T-cell (primary cell): Measurements from ENCODE around the gene ZMYM2. TPM values are rescaled to one million over a fixed set of nuclear protein-coding genes. Genes with fewer than 3 reads are reported as not detected.

Experiments
- ATAC-seq, 4 experiments: fragments of 200-7000 bp in 3 of 4; fragments of 150-1000 bp in 1 of 4; cut with Tn5 transposase; replicated peaks in 1 of 4; 1 replicate in 3 of 4; 2 replicates in 1 of 4; pipeline ENCODE4 v1.10.0; 2021; ENCODE audit warnings: moderate library complexity in 3 of 4, mild to moderate bottlenecking in 2 of 4, moderate number of reproducible peaks in 1 of 4
- CTCF ChIA-PET, 2 donors: fragments of 300-600 bp; sonication (Branson Sonifier 250); formaldehyde crosslinking; loops; one replicate each; lab custom pipeline; 2022; ENCODE audit warnings: antibody characterized with exemption in 2 of 2; lab: Charles Lee
- POLR2A ChIA-PET, 2 donors: fragments of 300-600 bp; sonication (Branson Sonifier 250); formaldehyde crosslinking; loops; one replicate each; lab custom pipeline; 2022; ENCODE audit warnings: antibody characterized with exemption in 2 of 2; lab: Charles Lee
- DNase-seq, 35 experiments: peaks; one replicate each; pipeline versions ENCODE4 v3.0.0 to v3.0.0-alpha.2; 2013 to 2023
- H3K27ac ChIP-seq: one replicate; pipeline ENCODE4 v1.5.1; 2013; ENCODE audit warnings: low read length
- H3K27me3 ChIP-seq, 2 experiments: replicated peaks in 1 of 2; 1 replicate in 1 of 2; 2 replicates in 1 of 2; pipeline versions ENCODE4 v1.6.1 to v1.7.0; 2013; ENCODE audit warnings: low read length in 1 of 2, mixed read lengths in 1 of 2; ENCODE audit not compliant: control insufficient read depth in 2 of 2, insufficient read depth in 2 of 2; ENCODE audit errors: extremely low read depth in 1 of 2
- H3K36me3 ChIP-seq, 2 donors: 1 replicate in 1 of 2; 2 replicates in 1 of 2; pipeline versions ENCODE4 v1.6.1 to v1.7.0; 2013; ENCODE audit warnings: low read length in 1 of 2; ENCODE audit not compliant: control insufficient read depth in 2 of 2, insufficient read depth in 1 of 2; ENCODE audit errors: extremely low read depth in 1 of 2
- H3K4me1 ChIP-seq, 2 experiments: 1 replicate in 1 of 2; 2 replicates in 1 of 2; pipeline versions ENCODE4 v1.6.1 to v1.7.0; 2013; ENCODE audit warnings: low read length in 2 of 2, mixed read lengths in 1 of 2; ENCODE audit not compliant: insufficient read depth in 2 of 2, control insufficient read depth in 1 of 2; ENCODE audit errors: extremely low read depth in 1 of 2
- H3K4me3 ChIP-seq, 2 donors: 1 replicate in 1 of 2; 2 replicates in 1 of 2; pipeline versions ENCODE4 v1.5.1 to v1.7.0; 2013; ENCODE audit warnings: mild to moderate bottlenecking in 2 of 2, low read length in 1 of 2, moderate library complexity in 1 of 2; ENCODE audit not compliant: control insufficient read depth in 1 of 2; ENCODE audit errors: extremely low read depth in 1 of 2
- H3K9me3 ChIP-seq: 2 replicates; pipeline ENCODE4 v1.7.0; 2013
- H3K27ac Mint-ChIP-seq, 2 donors: one replicate each; pipeline ENCODE4 v1.8.0; 2020 to 2021; ENCODE audit warnings: mild to moderate bottlenecking in 2 of 2, mixed read lengths in 2 of 2
- H3K27me3 Mint-ChIP-seq, 2 donors: one replicate each; pipeline ENCODE4 v1.8.0; 2021 to 2022; ENCODE audit warnings: mixed read lengths in 2 of 2
- H3K36me3 Mint-ChIP-seq: one replicate; pipeline ENCODE4 v1.8.0; 2021; ENCODE audit warnings: mixed read lengths
- H3K4me1 Mint-ChIP-seq, 3 donors: one replicate each; pipeline ENCODE4 v1.8.0; 2020 to 2022; ENCODE audit warnings: mixed read lengths in 3 of 3, mild to moderate bottlenecking in 1 of 3
- H3K4me3 Mint-ChIP-seq, 3 donors: one replicate each; pipeline ENCODE4 v1.8.0; 2020 to 2022; ENCODE audit warnings: mild to moderate bottlenecking in 3 of 3, mixed read lengths in 3 of 3, moderate library complexity in 3 of 3
- H3K9me3 Mint-ChIP-seq, 3 donors: one replicate each; pipeline ENCODE4 v1.8.0; 2020 to 2022; ENCODE audit warnings: mixed read lengths in 3 of 3
- WGBS: methylation state at CpG from one replicate; pipeline ENCODE4 v1.1.5; 2013; ENCODE audit warnings: missing lambda C conversion rate; ENCODE audit not compliant: insufficient coverage; 5-methylcytosine and 5-hydroxymethylcytosine counted together
- total RNA-seq, 35 experiments: library from RNA in 6 of 35; stranded (reverse) in 6 of 35; fragments of 120-200 nt in 1 of 35; gene quantifications; one replicate each; pipeline versions ENCODE4 v1.2.1 to v1.2.4 and lab custom pipeline; 2013 to 2026

The ZMYM2 gene
- total RNA-seq, 5 donors from 2014 or later (not counting 1 experiment from before 2014, with no cell fraction given), result 63.6 to 123 (median 83.6) TPM

GRCh38 chr13:20124303-20124702 is 165.8 kb downstream of the ZMYM2 start:
- no peaks in the 10 kb centered on the region for H3K9me3 ChIP-seq
- H3K27me3 ChIP-seq, result peaks cover 0 to 37% of the 10 kb centered on the region in 2 experiments
- peaks cover 4 to 25% of the 10 kb centered on the region in 2 donors for H3K27me3 Mint-ChIP-seq
- H3K4me1 Mint-ChIP-seq, result peaks cover 14 to 26% (median 21%) of the 10 kb centered on the region in 3 donors
- H3K4me3 ChIP-seq, result no peak overlapping the region
- H3K9me3 Mint-ChIP-seq, result no peaks in the 10 kb centered on the region
- ATAC-seq, result no peak
- no peak overlapping the region for H3K27ac ChIP-seq
- ChIA-PET POLR2A (no interaction called here), CTCF (interaction anchor here in 1 of 2 donors (0.6 kb wide), 1 partner anchor 67 kb away, joined by 3 read pairs; no protein-coding TSS in a partner anchor)
- H3K4me1 ChIP-seq, result peaks cover 3 to 39% of the 10 kb centered on the region in 2 experiments
- no peaks in the 10 kb centered on the region for H3K36me3 ChIP-seq
- no peak for DNase-seq
- no peaks in the 10 kb centered on the region for H3K36me3 Mint-ChIP-seq
- H3K4me3 Mint-ChIP-seq, result no peak overlapping the region
- H3K27ac Mint-ChIP-seq, result peak overlapping the region in 1 of 2 donors; percentile 13
- no CpG with 5 or more reads among the region's 1 CpG for WGBS

GRCh38 chr13:20125129-20125782 is 166.7 kb downstream of the ZMYM2 start:
- ChIA-PET POLR2A (no interaction called here), CTCF (interaction anchor here (0.5 to 0.6 kb wide), 2 partner anchors 37 to 1066 kb away, joined by 6 to 7 read pairs; no protein-coding TSS in a partner anchor)
- Histone ChIP-seq H3K36me3 (no peaks in the 10 kb centered on the region), H3K4me1 (peaks cover 1 to 29% of the 10 kb centered on the region in 2 experiments), H3K27ac (no peak overlapping the region), H3K9me3 (no peaks in the 10 kb centered on the region), H3K27me3 (peaks cover 7 to 43% of the 10 kb centered on the region in 2 experiments), H3K4me3 (no peak overlapping the region)
- peaks cover 4 to 25% of the 10 kb centered on the region in 2 donors for H3K27me3 Mint-ChIP-seq
- ATAC-seq (no peak), DNase-seq (no peak)
- H3K9me3 Mint-ChIP-seq, result no peaks in the 10 kb centered on the region
- peaks cover 4 to 17% (median 12%) of the 10 kb centered on the region in 3 donors for H3K4me1 Mint-ChIP-seq
- no peak overlapping the region for H3K4me3 Mint-ChIP-seq
- H3K27ac Mint-ChIP-seq, result no peak overlapping the region
- 67% methylated on average over 1 of the region's 4 CpGs for WGBS
- H3K36me3 Mint-ChIP-seq, result no peaks in the 10 kb centered on the region

GRCh38 chr13:20125783-20126165 is 167.2 kb downstream of the ZMYM2 start:
- Mint-ChIP-seq H3K4me1 (peaks cover 0 to 12% (median 9%) of the 10 kb centered on the region in 3 donors), H3K27ac (no peak overlapping the region), H3K36me3 (no peaks in the 10 kb centered on the region), H3K4me3 (no peak overlapping the region), H3K27me3 (peaks cover 4 to 25% of the 10 kb centered on the region in 2 donors), H3K9me3 (no peaks in the 10 kb centered on the region)
- Histone ChIP-seq H3K27ac (no peak overlapping the region), H3K36me3 (no peaks in the 10 kb centered on the region), H3K9me3 (no peaks in the 10 kb centered on the region), H3K4me1 (peaks cover 0 to 25% of the 10 kb centered on the region in 2 experiments), H3K4me3 (no peak overlapping the region), H3K27me3 (peaks cover 7 to 47% of the 10 kb centered on the region in 2 experiments)
- CTCF ChIA-PET, result interaction anchor here (0.5 to 0.6 kb wide), 2 partner anchors 36 to 1066 kb away, joined by 6 to 7 read pairs; no protein-coding TSS in a partner anchor
- 89% methylated on average over 4 of the region's 4 CpGs for WGBS
- POLR2A ChIA-PET, result interaction anchor here in 1 of 2 donors (0.8 kb wide), 1 partner anchor 426 kb away, joined by 3 read pairs; no protein-coding TSS in a partner anchor
- DNase-seq, result no peak
- ATAC-seq, result no peak

- peak overlapping the region in 2 of 3 donors; percentile 45 to 61 for H3K4me3 Mint-ChIP-seq
- H3K27me3 Mint-ChIP-seq, result peaks cover 4 to 25% of the 10 kb centered on the region in 2 donors
- no peak for ATAC-seq
Measured at GRCh38 chr13:20126541-20127261, 168.2 kb downstream of the ZMYM2 start.

GRCh38 chr13:20127262-20127561 is 168.7 kb downstream of the ZMYM2 start:
- no peaks in the 10 kb centered on the region for H3K36me3 Mint-ChIP-seq
- H3K27me3 Mint-ChIP-seq, result peaks cover 4 to 25% of the 10 kb centered on the region in 2 donors
- POLR2A ChIA-PET, result interaction anchor here (0.6 to 0.7 kb wide), 4 partner anchors 21 to 298 kb away, joined by 4 to 11 read pairs (median 4); no protein-coding TSS in a partner anchor
- peaks cover 0 to 8% (median 5%) of the 10 kb centered on the region in 3 donors for H3K4me1 Mint-ChIP-seq
- Histone ChIP-seq H3K27me3 (peaks cover 7 to 60% of the 10 kb centered on the region in 2 experiments), H3K9me3 (no peaks in the 10 kb centered on the region), H3K36me3 (no peaks in the 10 kb centered on the region), H3K4me3 (peak overlapping the region; percentile 53 to 67), H3K27ac (no peak overlapping the region), H3K4me1 (peaks cover 0 to 20% of the 10 kb centered on the region in 2 experiments)
- no peaks in the 10 kb centered on the region for H3K9me3 Mint-ChIP-seq
- H3K27ac Mint-ChIP-seq, result no peak overlapping the region
- CTCF ChIA-PET, result interaction anchor here (0.6 to 2.0 kb wide), 8 partner anchors 8 to 1935 kb away, joined by 3 to 6 read pairs (median 4); no protein-coding TSS in a partner anchor
- peak overlapping the region; percentile 61 to 62 (median 62) for H3K4me3 Mint-ChIP-seq
- DNase-seq (peak in 2 of 35 experiments; percentile 6 to 19), ATAC-seq (peak in 3 of 4 experiments; percentile 10 to 54 (median 24))
- WGBS, result 10% methylated on average over 5 of the region's 6 CpGs

More at GRCh38 chr13:20126541-20127261, 168.2 kb downstream of the ZMYM2 start:
- peaks cover 7 to 55% of the 10 kb centered on the region in 2 experiments for H3K27me3 ChIP-seq
- H3K36me3 ChIP-seq, result no peaks in the 10 kb centered on the region
- no peaks in the 10 kb centered on the region for H3K9me3 ChIP-seq
- Mint-ChIP-seq H3K4me1 (peaks cover 0 to 8% (median 5%) of the 10 kb centered on the region in 3 donors), H3K9me3 (no peaks in the 10 kb centered on the region), H3K36me3 (no peaks in the 10 kb centered on the region), H3K27ac (no peak overlapping the region)
- DNase-seq, result no peak
- H3K4me3 ChIP-seq, result no peak overlapping the region
- no peak overlapping the region for H3K27ac ChIP-seq
- H3K4me1 ChIP-seq, result peaks cover 0 to 20% of the 10 kb centered on the region in 2 experiments
- ChIA-PET CTCF (interaction anchor here (0.6 to 2.0 kb wide), 7 partner anchors 9 to 1936 kb away, joined by 3 to 6 read pairs (median 3); no protein-coding TSS in a partner anchor), POLR2A (interaction anchor here (0.6 to 0.8 kb wide), 5 partner anchors 20 to 427 kb away, joined by 3 to 11 read pairs (median 4); no protein-coding TSS in a partner anchor)
- WGBS, result 66% methylated on average over 9 of the region's 16 CpGs
